CD4-positive, CD25-positive, alpha-beta regulatory T cell (primary cell): Measurements from ENCODE around the gene LMAN1L. TPM values are rescaled to one million over a fixed set of nuclear protein-coding genes. Genes with fewer than 3 reads are reported as not detected.

Source experiments
- ATAC-seq, 2 donors: fragments of 150-1000 bp; cut with Tn5 transposase; one replicate each; pipeline ENCODE4 v1.10.0; 2021; ENCODE audit warnings: low read depth in 2 of 2, moderate number of reproducible peaks in 2 of 2, moderate library complexity in 1 of 2
- DNase-seq, 3 donors: peaks; one replicate each; pipeline versions ENCODE4 v3.0.0 to v3.0.0-alpha.2; 2012 to 2022; ENCODE audit warnings: mixed read lengths in 1 of 3
- H3K27ac ChIP-seq: one replicate; pipeline ENCODE4 v1.7.0; 2013; ENCODE audit warnings: mild to moderate bottlenecking, low read length; ENCODE audit not compliant: insufficient read depth, poor library complexity, severe bottlenecking
- H3K27me3 ChIP-seq: one replicate; pipeline ENCODE4 v1.7.0; 2013; ENCODE audit warnings: low read length; ENCODE audit not compliant: control insufficient read depth, insufficient read depth
- H3K36me3 ChIP-seq: one replicate; pipeline ENCODE4 v1.7.0; 2013; ENCODE audit warnings: mild to moderate bottlenecking, low read length, moderate library complexity; ENCODE audit not compliant: control insufficient read depth, insufficient read depth
- H3K4me1 ChIP-seq: 2 replicates; pipeline ENCODE4 v1.7.0; 2013; ENCODE audit warnings: mild to moderate bottlenecking, low read length; ENCODE audit not compliant: insufficient read depth, control insufficient read depth, poor library complexity, severe bottlenecking
- H3K4me3 ChIP-seq: one replicate; pipeline ENCODE4 v1.7.0; 2013; ENCODE audit warnings: low read depth, mild to moderate bottlenecking, low read length, moderate library complexity
- H3K9me3 ChIP-seq, 2 experiments: 1 replicate in 1 of 2; 2 replicates in 1 of 2; pipeline ENCODE4 v1.7.0; 2013; ENCODE audit warnings: low read length in 2 of 2, mild to moderate bottlenecking in 1 of 2, moderate library complexity in 1 of 2; ENCODE audit not compliant: control insufficient read depth in 2 of 2
- H3K27ac Mint-ChIP-seq, 3 donors: one replicate each; pipeline ENCODE4 v1.8.0; 2020 to 2022; ENCODE audit warnings: mild to moderate bottlenecking in 3 of 3, mixed read lengths in 3 of 3, moderate library complexity in 2 of 3
- H3K27me3 Mint-ChIP-seq: one replicate; pipeline ENCODE4 v1.8.0; 2022; ENCODE audit warnings: mild to moderate bottlenecking, mixed read lengths
- H3K36me3 Mint-ChIP-seq: one replicate; pipeline ENCODE4 v1.8.0; 2020; ENCODE audit warnings: mixed read lengths
- H3K4me1 Mint-ChIP-seq, 4 donors: one replicate each; pipeline ENCODE4 v1.8.0; 2020 to 2022; ENCODE audit warnings: mixed read lengths in 4 of 4, mild to moderate bottlenecking in 1 of 4
- H3K4me3 Mint-ChIP-seq, 4 donors: one replicate each; pipeline ENCODE4 v1.8.0; 2020 to 2022; ENCODE audit warnings: mild to moderate bottlenecking in 4 of 4, mixed read lengths in 4 of 4, moderate library complexity in 3 of 4
- H3K9me3 Mint-ChIP-seq, 7 donors: one replicate each; pipeline ENCODE4 v1.8.0; 2020 to 2022; ENCODE audit warnings: mixed read lengths in 7 of 7, mild to moderate bottlenecking in 3 of 7, moderate library complexity in 2 of 7
- polyA plus RNA-seq, 4 donors: library from polyadenylated mRNA; unstranded; fragments of 300-500 nt; fragmentation: Illumina TruSeq; gene quantifications; one replicate each; pipeline ENCODE4 v1.2.3, GENCODE V29; 2021
- total RNA-seq: library from RNA; stranded (reverse); gene quantifications from one replicate; pipeline ENCODE4 v1.2.3, GENCODE V29; 2022

LMAN1L gene
- total and polyA plus RNA-seq, 5 donors from 2014 or later, result not detected

- H3K9me3 ChIP-seq, result no peaks in the 10 kb centered on the region
- Mint-ChIP-seq H3K4me1 (peaks cover 0 to 6% (median 4%) of the 10 kb centered on the region in 4 donors), H3K27me3 (peaks cover 3% of the 10 kb centered on the region), H3K9me3 (no peaks in the 10 kb centered on the region), H3K4me3 (peak overlapping the region in 1 of 4 donors; percentile 58), H3K27ac (no peak overlapping the region), H3K36me3 (no peaks in the 10 kb centered on the region)
- H3K4me3 ChIP-seq, result no peak overlapping the region
- H3K27me3 ChIP-seq, result peaks cover 3% of the 10 kb centered on the region
- DNase-seq, result no peak
- H3K27ac ChIP-seq, result no peak overlapping the region
- H3K4me1 ChIP-seq, result no peaks in the 10 kb centered on the region
- no peak for ATAC-seq
- no peaks in the 10 kb centered on the region for H3K36me3 ChIP-seq
These were observed 19.3 kb downstream of the LMAN1L start for GRCh38 chr15:74831813-74832495.

- Mint-ChIP-seq H3K36me3 (no peaks in the 10 kb centered on the region), H3K27ac (no peak overlapping the region), H3K9me3 (no peaks in the 10 kb centered on the region), H3K4me3 (peak overlapping the region in 1 of 4 donors; percentile 44), H3K27me3 (no peaks in the 10 kb centered on the region), H3K4me1 (peaks cover 0 to 5% (median 3%) of the 10 kb centered on the region in 4 donors)
- Histone ChIP-seq H3K36me3 (no peaks in the 10 kb centered on the region), H3K4me1 (no peaks in the 10 kb centered on the region), H3K27ac (no peak overlapping the region), H3K27me3 (no peaks in the 10 kb centered on the region), H3K4me3 (no peak overlapping the region), H3K9me3 (no peaks in the 10 kb centered on the region)
- ATAC-seq, result no peak
- no peak for DNase-seq
These were observed 20.2 kb downstream of the LMAN1L start for GRCh38 chr15:74832826-74833225.

GRCh38 chr15:74833376-74834107, 20.9 kb downstream of the LMAN1L start:
- Histone ChIP-seq H3K4me1 (no peaks in the 10 kb centered on the region), H3K27ac (no peak overlapping the region), H3K9me3 (no peaks in the 10 kb centered on the region), H3K36me3 (no peaks in the 10 kb centered on the region), H3K27me3 (no peaks in the 10 kb centered on the region), H3K4me3 (no peak overlapping the region)
- Mint-ChIP-seq H3K27ac (no peak overlapping the region), H3K36me3 (no peaks in the 10 kb centered on the region), H3K9me3 (no peaks in the 10 kb centered on the region), H3K27me3 (no peaks in the 10 kb centered on the region), H3K4me3 (peak overlapping the region in 1 of 4 donors; percentile 44), H3K4me1 (peaks cover 0 to 5% (median 3%) of the 10 kb centered on the region in 4 donors)
- ATAC-seq (no peak), DNase-seq (no peak)

- Histone ChIP-seq H3K4me3 (no peak overlapping the region), H3K36me3 (no peaks in the 10 kb centered on the region), H3K9me3 (no peaks in the 10 kb centered on the region), H3K4me1 (no peaks in the 10 kb centered on the region), H3K27ac (no peak overlapping the region), H3K27me3 (no peaks in the 10 kb centered on the region)
- H3K27me3 Mint-ChIP-seq, result no peaks in the 10 kb centered on the region
- no peak overlapping the region for H3K4me3 Mint-ChIP-seq
- peak; percentile 22 to 37 for ATAC-seq
- H3K36me3 Mint-ChIP-seq, result peaks cover 4% of the 10 kb centered on the region
- DNase-seq, result peak; percentile 14 to 39 (median 19)
- H3K4me1 Mint-ChIP-seq, result peaks cover 0 to 9% (median 4%) of the 10 kb centered on the region in 4 donors
- no peak overlapping the region for H3K27ac Mint-ChIP-seq
- H3K9me3 Mint-ChIP-seq, result no peaks in the 10 kb centered on the region
These were observed 22.7 kb downstream of the LMAN1L start for GRCh38 chr15:74835312-74835823.

- no peaks in the 10 kb centered on the region for H3K27me3 Mint-ChIP-seq
- H3K36me3 Mint-ChIP-seq, result peaks cover 11% of the 10 kb centered on the region
- peak overlapping the region in 1 of 4 donors; percentile 25 for H3K4me3 Mint-ChIP-seq
- H3K36me3 ChIP-seq, result no peaks in the 10 kb centered on the region
- peaks cover 8% of the 10 kb centered on the region for H3K4me1 ChIP-seq
- H3K9me3 ChIP-seq, result no peaks in the 10 kb centered on the region
- H3K27me3 ChIP-seq, result no peaks in the 10 kb centered on the region
- no peak overlapping the region for H3K4me3 ChIP-seq
- DNase-seq (no peak), ATAC-seq (no peak)
- H3K4me1 Mint-ChIP-seq, result peaks cover 0 to 23% (median 14%) of the 10 kb centered on the region in 4 donors
- H3K27ac ChIP-seq, result no peak overlapping the region
- H3K27ac Mint-ChIP-seq, result peak overlapping the region in 1 of 3 donors; percentile 55
- H3K9me3 Mint-ChIP-seq, result no peaks in the 10 kb centered on the region
These were observed 24.2 kb downstream of the LMAN1L start for GRCh38 chr15:74836846-74837245.

- Histone ChIP-seq H3K9me3 (no peaks in the 10 kb centered on the region), H3K36me3 (no peaks in the 10 kb centered on the region), H3K27me3 (no peaks in the 10 kb centered on the region), H3K4me3 (no peak overlapping the region), H3K27ac (no peak overlapping the region), H3K4me1 (peaks cover 16% of the 10 kb centered on the region)
- H3K27me3 Mint-ChIP-seq, result no peaks in the 10 kb centered on the region
- peaks cover 11% of the 10 kb centered on the region for H3K36me3 Mint-ChIP-seq
- ATAC-seq, result no peak
- DNase-seq, result no peak
- H3K4me1 Mint-ChIP-seq, result peaks cover 0 to 31% (median 17%) of the 10 kb centered on the region in 4 donors
- H3K27ac Mint-ChIP-seq, result peak overlapping the region in 2 of 3 donors; percentile 43 to 55
- H3K4me3 Mint-ChIP-seq, result peak overlapping the region in 2 of 4 donors; percentile 25 to 68
- H3K9me3 Mint-ChIP-seq, result no peaks in the 10 kb centered on the region
These were observed 25.0 kb downstream of the LMAN1L start for GRCh38 chr15:74837482-74838136.

GRCh38 chr15:74838137-74838516, 25.5 kb downstream of the LMAN1L start:
- Histone ChIP-seq H3K27me3 (no peaks in the 10 kb centered on the region), H3K27ac (no peak overlapping the region), H3K4me3 (no peak overlapping the region), H3K4me1 (peaks cover 17% of the 10 kb centered on the region), H3K9me3 (no peaks in the 10 kb centered on the region), H3K36me3 (no peaks in the 10 kb centered on the region)
- Mint-ChIP-seq H3K27ac (no peak overlapping the region), H3K4me1 (peaks cover 0 to 33% (median 15%) of the 10 kb centered on the region in 4 donors), H3K9me3 (no peaks in the 10 kb centered on the region), H3K27me3 (no peaks in the 10 kb centered on the region), H3K36me3 (peaks cover 11% of the 10 kb centered on the region), H3K4me3 (peak overlapping the region in 1 of 4 donors; percentile 68)
- no peak for ATAC-seq
- DNase-seq, result no peak
